GM12873 (cell line): ENCODE measurements around the gene TSPAN9.

Experiments
- CTCF ChIP-seq: IDR thresholded peaks from 2 replicates; pipeline ENCODE4 v1.5.1; 2012; ENCODE audit warnings: low read depth, mild to moderate bottlenecking, moderate library complexity, low read length, control low read depth; ENCODE audit not compliant: insufficient read depth; ENCODE audit errors: missing control alignments

Gene TSPAN9

GRCh38 chr12:3311027-3311402 lies 233.8 kb downstream of the TSPAN9 start:
- TF ChIP-seq CTCF, result no peak

GRCh38 chr12:3311491-3312103 lies 234.4 kb downstream of the TSPAN9 start:
- no peak for TF ChIP-seq CTCF

GRCh38 chr12:3313066-3313465 lies 235.9 kb downstream of the TSPAN9 start:
- no peak for TF ChIP-seq CTCF

GRCh38 chr12:3313675-3314663 lies 236.8 kb downstream of the TSPAN9 start:
- peak; percentile 60 for TF ChIP-seq CTCF

GRCh38 chr12:3315201-3315661 lies 238.1 kb downstream of the TSPAN9 start:
- TF ChIP-seq CTCF, result no peak

GRCh38 chr12:3316776-3317480 lies 239.7 kb downstream of the TSPAN9 start:
- no peak for TF ChIP-seq CTCF

GRCh38 chr12:3317481-3317815 lies 240.3 kb downstream of the TSPAN9 start:
- no peak for TF ChIP-seq CTCF
